Peyer's patch (tissue), 4 donors: Measurements from ENCODE around the gene MAP4K3. TPM values are rescaled to one million over a fixed set of nuclear protein-coding genes. Genes with fewer than 3 reads are reported as not detected.

Source experiments
- DNase-seq, 3 donors: peaks; one replicate each; pipeline ENCODE4 v3.0.0-alpha.2; 2017 to 2019
- H3K27ac ChIP-seq, 4 donors: fragments of 200-600 bp; sonication (generic); one replicate each; pipeline ENCODE4 v1.5.1; 2016 to 2019
- H3K27me3 ChIP-seq, 2 donors: fragments of 200-600 bp; sonication (generic); one replicate each; pipeline ENCODE4 v1.5.1; 2019
- H3K36me3 ChIP-seq, 3 donors: fragments of 200-600 bp; sonication (generic); one replicate each; pipeline ENCODE4 v1.5.1; 2016 to 2019
- H3K4me1 ChIP-seq, 4 donors: fragments of 200-600 bp; sonication (generic); one replicate each; pipeline ENCODE4 v1.5.1; 2016 to 2019
- H3K4me3 ChIP-seq, 4 donors: fragments of 200-600 bp; sonication (generic); 1 replicate in 3 of 4; 2 replicates in 1 of 4; pipeline ENCODE4 v1.5.1; 2016 to 2019; ENCODE audit warnings: mild to moderate bottlenecking in 1 of 4
- H3K9me3 ChIP-seq, 4 donors: fragments of 200-600 bp; sonication (generic); one replicate each; pipeline ENCODE4 v1.5.1; 2016 to 2019; ENCODE audit warnings: mild to moderate bottlenecking in 1 of 4
- POLR2A ChIP-seq, 2 donors: fragments of 450-650 bp; IDR thresholded peaks; one replicate each; pipeline ENCODE4 v1.5.1; 2017; ENCODE audit warnings: antibody characterized with exemption in 2 of 2, mild to moderate bottlenecking in 2 of 2, moderate library complexity in 2 of 2
- total RNA-seq, 4 donors: library from RNA; depleted of rRNA; stranded (reverse); fragments of >200 nt; gene quantifications; one replicate each; pipeline ENCODE4 v1.1.0, GENCODE V29; 2016
- TF ChIP-seq, protein P1 (sequence below), 6 experiments: fragments of 450-650 bp in 4 of 6; fragments of 200-600 bp in 2 of 6; sonication (generic) in 1 of 6; IDR thresholded peaks; one replicate each; pipeline ENCODE4 v1.5.1; 2017 to 2019; ENCODE audit warnings: antibody characterized with exemption in 6 of 6, mild to moderate bottlenecking in 3 of 6, moderate library complexity in 1 of 6

The MAP4K3 gene
- total RNA-seq, 4 donors from 2014 or later = 41.3 to 80.9 (median 43.9) TPM

DNA sequence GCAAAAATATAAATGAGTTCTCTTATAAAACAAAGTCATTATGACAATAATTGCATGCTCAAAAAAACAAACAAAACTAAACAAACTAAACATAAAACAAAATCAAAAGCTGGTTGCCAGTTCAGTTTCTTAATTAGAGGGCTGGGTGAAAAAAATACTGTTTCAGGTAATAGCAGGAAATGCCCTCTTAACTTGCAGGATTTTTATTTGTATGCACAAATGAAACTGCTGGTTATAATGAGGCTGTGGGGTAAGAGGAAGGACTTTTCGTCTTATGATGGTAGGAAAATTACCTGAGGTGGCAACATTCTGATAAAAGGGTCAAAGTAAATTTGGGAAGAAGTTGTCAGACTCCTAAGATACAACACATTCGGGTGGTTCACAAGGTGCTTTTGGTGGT, 171.8 kb downstream of the MAP4K3 start:
- TF ChIP-seq POLR2A (IDR thresholded peaks at IDR 0.05) = no peak
- TF ChIP-seq, protein P1, sequence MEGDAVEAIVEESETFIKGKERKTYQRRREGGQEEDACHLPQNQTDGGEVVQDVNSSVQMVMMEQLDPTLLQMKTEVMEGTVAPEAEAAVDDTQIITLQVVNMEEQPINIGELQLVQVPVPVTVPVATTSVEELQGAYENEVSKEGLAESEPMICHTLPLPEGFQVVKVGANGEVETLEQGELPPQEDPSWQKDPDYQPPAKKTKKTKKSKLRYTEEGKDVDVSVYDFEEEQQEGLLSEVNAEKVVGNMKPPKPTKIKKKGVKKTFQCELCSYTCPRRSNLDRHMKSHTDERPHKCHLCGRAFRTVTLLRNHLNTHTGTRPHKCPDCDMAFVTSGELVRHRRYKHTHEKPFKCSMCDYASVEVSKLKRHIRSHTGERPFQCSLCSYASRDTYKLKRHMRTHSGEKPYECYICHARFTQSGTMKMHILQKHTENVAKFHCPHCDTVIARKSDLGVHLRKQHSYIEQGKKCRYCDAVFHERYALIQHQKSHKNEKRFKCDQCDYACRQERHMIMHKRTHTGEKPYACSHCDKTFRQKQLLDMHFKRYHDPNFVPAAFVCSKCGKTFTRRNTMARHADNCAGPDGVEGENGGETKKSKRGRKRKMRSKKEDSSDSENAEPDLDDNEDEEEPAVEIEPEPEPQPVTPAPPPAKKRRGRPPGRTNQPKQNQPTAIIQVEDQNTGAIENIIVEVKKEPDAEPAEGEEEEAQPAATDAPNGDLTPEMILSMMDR (IDR thresholded peaks at IDR 0.05) = no peak
- no peak for DNase-seq
- Histone ChIP-seq H3K27ac (no peak overlapping the region), H3K4me3 (no peak overlapping the region), H3K36me3 (peaks cover 0 to 28% (median 0%) of the 10 kb centered on the region in 3 donors), H3K9me3 (no peaks in the 10 kb centered on the region), H3K27me3 (no peaks in the 10 kb centered on the region), H3K4me1 (no peaks in the 10 kb centered on the region)

DNA sequence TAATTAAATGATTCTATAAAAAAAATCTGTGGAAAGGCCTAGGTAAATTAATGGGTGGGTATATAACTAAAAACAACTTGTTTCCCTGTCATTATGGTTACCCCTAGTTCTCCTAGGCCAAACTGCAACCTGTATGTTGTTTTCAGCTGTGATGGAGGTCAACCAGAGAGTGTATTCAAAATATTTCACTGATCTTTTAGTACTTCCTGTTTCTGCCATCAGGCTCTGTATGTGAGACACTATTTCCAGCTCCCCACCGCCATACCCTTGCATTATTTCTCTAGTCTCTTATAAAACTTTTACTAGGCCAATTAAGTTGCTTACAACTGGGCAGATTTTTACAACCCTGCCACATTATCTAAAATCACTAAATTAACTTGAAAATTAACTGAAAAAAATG, 172.4 kb downstream of the MAP4K3 start:
- H3K4me3 ChIP-seq = no peak overlapping the region
- no peak for TF ChIP-seq POLR2A (IDR thresholded peaks at IDR 0.05)
- TF ChIP-seq, protein P1 (IDR thresholded peaks at IDR 0.05) = no peak
- DNase-seq = no peak
- no peaks in the 10 kb centered on the region for H3K27me3 ChIP-seq
- no peaks in the 10 kb centered on the region for H3K9me3 ChIP-seq
- no peaks in the 10 kb centered on the region for H3K4me1 ChIP-seq
- peaks cover 0 to 34% (median 0%) of the 10 kb centered on the region in 3 donors for H3K36me3 ChIP-seq
- no peak overlapping the region for H3K27ac ChIP-seq

DNA sequence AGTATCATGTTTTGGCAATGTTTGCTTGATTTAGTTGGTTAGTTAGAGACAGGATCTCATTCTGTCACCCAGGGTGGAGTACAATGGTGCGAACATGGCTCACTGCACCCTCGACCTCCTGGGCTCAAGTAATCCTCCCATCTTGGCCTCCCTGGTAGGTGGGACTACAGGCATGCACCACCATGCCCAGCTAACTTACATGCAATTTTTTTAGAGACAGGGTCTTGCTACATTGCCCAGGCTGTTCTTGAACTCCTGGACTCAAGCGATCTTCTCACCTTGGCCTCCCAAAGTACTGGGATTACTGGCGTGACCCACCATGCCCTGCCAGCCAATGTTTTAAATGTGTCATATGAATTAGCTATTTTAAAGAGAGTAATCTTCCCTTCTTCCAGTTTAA, 177.0 kb downstream of the MAP4K3 start:
- TF ChIP-seq POLR2A (IDR thresholded peaks at IDR 0.05) = no peak
- TF ChIP-seq, protein P1 (IDR thresholded peaks at IDR 0.05) = no peak
- Histone ChIP-seq H3K9me3 (no peaks in the 10 kb centered on the region), H3K4me1 (no peaks in the 10 kb centered on the region), H3K27ac (no peak overlapping the region), H3K4me3 (no peak overlapping the region), H3K27me3 (no peaks in the 10 kb centered on the region), H3K36me3 (peaks cover 0 to 64% (median 0%) of the 10 kb centered on the region in 3 donors)
- no peak for DNase-seq

GRCh38 chr2:39256040-39256439, 181.0 kb downstream of the MAP4K3 start:
- Histone ChIP-seq H3K9me3 (no peaks in the 10 kb centered on the region), H3K27me3 (no peaks in the 10 kb centered on the region), H3K4me3 (no peak overlapping the region), H3K4me1 (no peaks in the 10 kb centered on the region), H3K36me3 (peaks cover 0 to 87% (median 0%) of the 10 kb centered on the region in 3 donors), H3K27ac (no peak overlapping the region)
- no peak for DNase-seq
- TF ChIP-seq POLR2A (IDR thresholded peaks at IDR 0.05) = no peak
- TF ChIP-seq, protein P1 (IDR thresholded peaks at IDR 0.05) = no peak

DNA sequence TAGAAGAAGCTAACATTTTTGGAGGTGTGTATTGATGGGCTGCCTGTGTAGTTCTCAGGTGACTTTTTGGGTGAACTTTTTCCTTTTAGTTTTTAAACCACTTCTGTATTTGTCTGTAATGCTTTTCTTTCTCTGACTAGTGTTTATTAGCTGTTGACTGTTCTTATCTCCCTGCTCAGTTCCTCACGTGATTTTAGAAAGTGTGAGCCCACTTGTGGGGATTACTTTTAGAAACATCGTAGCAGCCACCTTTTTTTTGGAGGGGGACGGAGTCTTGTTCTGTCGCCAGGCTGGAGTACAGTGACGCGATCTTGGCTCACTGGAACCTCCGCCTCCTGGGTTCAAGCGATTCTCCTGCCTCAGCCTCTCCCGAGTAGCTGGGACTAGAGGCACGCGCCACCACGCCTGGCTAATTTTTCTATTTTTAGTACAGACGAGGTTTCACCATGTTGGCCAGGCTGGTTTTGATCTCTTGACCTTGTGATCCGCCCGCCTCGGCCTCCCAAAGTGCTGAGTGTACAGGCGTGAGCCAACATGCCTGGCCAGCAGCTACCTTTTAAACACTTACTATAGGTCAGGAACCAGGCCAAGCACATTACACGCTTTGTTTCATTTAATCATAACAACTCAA, 184.1 kb downstream of the MAP4K3 start:
- TF ChIP-seq POLR2A (IDR thresholded peaks at IDR 0.05) = no peak
- TF ChIP-seq, protein P1 (IDR thresholded peaks at IDR 0.05) = no peak
- no peak for DNase-seq
- peaks cover 0 to 73% (median 0%) of the 10 kb centered on the region in 3 donors for H3K36me3 ChIP-seq

More for the DNA sequence above, 184.1 kb downstream of the MAP4K3 start:
- H3K4me3 ChIP-seq = no peak overlapping the region
- no peaks in the 10 kb centered on the region for H3K4me1 ChIP-seq
- no peaks in the 10 kb centered on the region for H3K27me3 ChIP-seq
- no peaks in the 10 kb centered on the region for H3K9me3 ChIP-seq
- no peak overlapping the region for H3K27ac ChIP-seq
